Measurements from ENCODE around the gene DLG1. TPM values are rescaled to one million over a fixed set of nuclear protein-coding genes. Genes with fewer than 3 reads are reported as not detected.

Gene DLG1
- total and polyA plus RNA-seq, 2 of the 4 experiments (the other 2 are of a cell fraction), result 21.2 to 57.7 TPM

DNA sequence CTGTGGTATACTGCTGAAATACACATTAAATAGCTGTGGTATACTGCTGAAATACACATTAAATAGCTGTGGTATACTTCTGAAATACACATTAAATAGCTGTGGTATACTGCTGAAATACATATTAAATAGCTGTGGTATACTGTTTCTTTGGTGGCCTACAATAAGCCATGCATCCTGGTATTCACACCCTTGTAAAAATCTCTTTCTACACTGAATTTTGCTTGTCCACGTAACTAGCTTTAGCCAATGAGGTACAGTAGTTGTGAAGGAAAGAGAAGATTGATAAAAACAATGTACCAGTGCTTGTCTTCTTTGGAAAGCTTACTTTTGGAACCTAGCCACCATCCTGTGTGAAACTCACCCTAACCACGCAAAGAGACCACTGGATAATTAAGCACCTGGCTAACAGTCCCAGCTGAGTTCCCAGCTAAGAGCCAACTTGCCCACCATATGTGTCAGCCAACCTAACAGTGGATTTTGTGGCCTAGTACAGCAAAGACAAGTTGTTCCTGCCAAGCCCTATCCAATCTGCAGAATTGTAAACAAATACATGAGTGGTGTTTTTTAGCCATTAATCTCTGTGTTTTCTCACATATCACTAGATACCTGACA lies 165.4 kb downstream of the DLG1 start:
- H3K18ac ChIP-seq (ENCODE audit: low read depth, low read length), result no peak overlapping the region
- no peak for TF ChIP-seq POLR2A (IDR thresholded peaks at IDR 0.05; ENCODE audit: low read depth, low read length)
- no peak for TF ChIP-seq MAZ (IDR thresholded peaks at IDR 0.05; ENCODE audit: borderline replicate concordance, low read depth, low read length)
- no peak for TF ChIP-seq BHLHE40 (IDR thresholded peaks at IDR 0.05; ENCODE audit: low read depth, low read length)
- TF ChIP-seq, protein P1, sequence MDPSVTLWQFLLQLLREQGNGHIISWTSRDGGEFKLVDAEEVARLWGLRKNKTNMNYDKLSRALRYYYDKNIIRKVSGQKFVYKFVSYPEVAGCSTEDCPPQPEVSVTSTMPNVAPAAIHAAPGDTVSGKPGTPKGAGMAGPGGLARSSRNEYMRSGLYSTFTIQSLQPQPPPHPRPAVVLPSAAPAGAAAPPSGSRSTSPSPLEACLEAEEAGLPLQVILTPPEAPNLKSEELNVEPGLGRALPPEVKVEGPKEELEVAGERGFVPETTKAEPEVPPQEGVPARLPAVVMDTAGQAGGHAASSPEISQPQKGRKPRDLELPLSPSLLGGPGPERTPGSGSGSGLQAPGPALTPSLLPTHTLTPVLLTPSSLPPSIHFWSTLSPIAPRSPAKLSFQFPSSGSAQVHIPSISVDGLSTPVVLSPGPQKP (IDR thresholded peaks at IDR 0.05; ENCODE audit: borderline replicate concordance, low read depth, low read length), result no peak
- TF ChIP-seq MAFK (IDR thresholded peaks at IDR 0.05; ENCODE audit: low read depth, low read length), result no peak
- no peak for TF ChIP-seq RAD21 (IDR thresholded peaks at IDR 0.05; ENCODE audit: low read length)
- TF ChIP-seq SMC3 (IDR thresholded peaks at IDR 0.05; ENCODE audit: low read depth, low read length), result no peak
- TF ChIP-seq, protein P2, sequence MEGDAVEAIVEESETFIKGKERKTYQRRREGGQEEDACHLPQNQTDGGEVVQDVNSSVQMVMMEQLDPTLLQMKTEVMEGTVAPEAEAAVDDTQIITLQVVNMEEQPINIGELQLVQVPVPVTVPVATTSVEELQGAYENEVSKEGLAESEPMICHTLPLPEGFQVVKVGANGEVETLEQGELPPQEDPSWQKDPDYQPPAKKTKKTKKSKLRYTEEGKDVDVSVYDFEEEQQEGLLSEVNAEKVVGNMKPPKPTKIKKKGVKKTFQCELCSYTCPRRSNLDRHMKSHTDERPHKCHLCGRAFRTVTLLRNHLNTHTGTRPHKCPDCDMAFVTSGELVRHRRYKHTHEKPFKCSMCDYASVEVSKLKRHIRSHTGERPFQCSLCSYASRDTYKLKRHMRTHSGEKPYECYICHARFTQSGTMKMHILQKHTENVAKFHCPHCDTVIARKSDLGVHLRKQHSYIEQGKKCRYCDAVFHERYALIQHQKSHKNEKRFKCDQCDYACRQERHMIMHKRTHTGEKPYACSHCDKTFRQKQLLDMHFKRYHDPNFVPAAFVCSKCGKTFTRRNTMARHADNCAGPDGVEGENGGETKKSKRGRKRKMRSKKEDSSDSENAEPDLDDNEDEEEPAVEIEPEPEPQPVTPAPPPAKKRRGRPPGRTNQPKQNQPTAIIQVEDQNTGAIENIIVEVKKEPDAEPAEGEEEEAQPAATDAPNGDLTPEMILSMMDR (conservative IDR thresholded peaks at IDR 0.05; ENCODE audit: low read depth, low read length), result no peak
- no peak for TF ChIP-seq NFE2L2 (IDR thresholded peaks at IDR 0.05; ENCODE audit: low read depth, low read length)
- no peak for TF ChIP-seq RCOR1 (IDR thresholded peaks at IDR 0.05; ENCODE audit: insufficient replicate concordance, low read length)
- TF ChIP-seq, protein P3, sequence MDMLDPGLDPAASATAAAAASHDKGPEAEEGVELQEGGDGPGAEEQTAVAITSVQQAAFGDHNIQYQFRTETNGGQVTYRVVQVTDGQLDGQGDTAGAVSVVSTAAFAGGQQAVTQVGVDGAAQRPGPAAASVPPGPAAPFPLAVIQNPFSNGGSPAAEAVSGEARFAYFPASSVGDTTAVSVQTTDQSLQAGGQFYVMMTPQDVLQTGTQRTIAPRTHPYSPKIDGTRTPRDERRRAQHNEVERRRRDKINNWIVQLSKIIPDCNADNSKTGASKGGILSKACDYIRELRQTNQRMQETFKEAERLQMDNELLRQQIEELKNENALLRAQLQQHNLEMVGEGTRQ (IDR thresholded peaks at IDR 0.05; ENCODE audit: low read depth, low read length), result no peak
- no peak for TF ChIP-seq FOS (IDR thresholded peaks at IDR 0.05; ENCODE audit: low read depth, low read length)
- TF ChIP-seq CHD1 (IDR thresholded peaks at IDR 0.05; ENCODE audit: low read depth, low read length), result no peak
- TF ChIP-seq CEBPB (IDR thresholded peaks at IDR 0.05; ENCODE audit: low read depth, low read length), result no peak
- no peak for TF ChIP-seq RFX5 (IDR thresholded peaks at IDR 0.05; ENCODE audit: low read depth, low read length)
- no peak for TF ChIP-seq MXI1 (IDR thresholded peaks at IDR 0.05; ENCODE audit: borderline replicate concordance, low read depth, low read length)
- H3K9me3 ChIP-seq (ENCODE audit: control insufficient read depth, insufficient read depth, low read length), result peaks cover 5% of the 10 kb centered on the region; the same call in 1 of the 2 replicates
- no peaks in the 10 kb centered on the region for H3K4me1 ChIP-seq (ENCODE audit: control insufficient read depth, insufficient read depth, low read length)
- ATAC-seq (ENCODE audit: low read depth) (no peak), DNase-seq (no peak)
- H2BK15ac ChIP-seq (ENCODE audit: low read depth, low read length), result no peak overlapping the region; the same call in 2 of the 3 replicates
- no peak overlapping the region for H2AFZ ChIP-seq (replicated peaks; ENCODE audit: low read length, poor library complexity)
- no TSS peak for BruUV-seq (replicated peaks)
- CTCF ChIA-PET, result interaction anchor here (1.3 to 1.5 kb wide), 2 partner anchors 29 to 50 kb away, joined by 4 to 5 read pairs; no protein-coding TSS in a partner anchor
- H4K20me1 ChIP-seq (ENCODE audit: insufficient read depth, low read length), result peaks cover 4% of the 10 kb centered on the region; the same call in 1 of the 2 replicates
- H2AK9ac ChIP-seq (replicated peaks; ENCODE audit: low read depth, low read length, poor library complexity), result no peak overlapping the region
- peaks cover 11% of the 10 kb centered on the region for H3K36me3 ChIP-seq (ENCODE audit: control insufficient read depth, insufficient read depth, low read length)
- H2BK20ac ChIP-seq (ENCODE audit: low read depth, low read length), result no peak overlapping the region
- POLR2A ChIA-PET (ENCODE audit: unreplicated experiment), result no interaction called here
- no peak overlapping the region for H2AK5ac ChIP-seq (ENCODE audit: low read depth, low read length)
- no peak overlapping the region for H2BK5ac ChIP-seq (ENCODE audit: low read depth, low read length, poor library complexity, severe bottlenecking)
- H3K14ac ChIP-seq (replicated peaks; ENCODE audit: low read depth, low read length), result no peak overlapping the region
- H4K5ac ChIP-seq (ENCODE audit: low read depth, low read length), result no peak overlapping the region
- H3K56ac ChIP-seq (ENCODE audit: extremely low read depth, insufficient read depth, low read length), result no peak overlapping the region
- no peak overlapping the region for H3K9ac ChIP-seq (ENCODE audit: low read depth, low read length)
- no peak overlapping the region for H3K4me2 ChIP-seq (ENCODE audit: low read depth, low read length)
- no peak overlapping the region for H3K4ac ChIP-seq (ENCODE audit: low read depth, low read length)
- in situ Hi-C loops (cut with MboI; ENCODE audit: low sequenced_read_pairs) (no loop called here), intact Hi-C loops (cut with micrococcal nuclease) (no loop called here), dilution Hi-C loops (cut with HindIII; ENCODE audit: low sequenced_read_pairs, unreplicated experiment) (no loop called here)
- no peak overlapping the region for H3K4me3 ChIP-seq (ENCODE audit: insufficient read depth, low read depth, low read length)
- WGBS, 2 experiments (ENCODE audit: extremely low coverage in 2 of 2, insufficient read length in 1 of 2), result no CpG with 5 or more reads among the region's 2 CpGs
- peaks cover 1 to 5% of the 10 kb centered on the region in 2 experiments; a peak in 2 of 4 replicates for H3K79me1 ChIP-seq (ENCODE audit: low read depth in 1 of 2, low read length in 2 of 2)
- H4K91ac ChIP-seq (ENCODE audit: insufficient read depth, low read depth, low read length), result no peak overlapping the region
- H3K9me1 ChIP-seq (ENCODE audit: insufficient read depth, low read length), result peaks cover 3% of the 10 kb centered on the region; the same call in 1 of the 2 replicates
- H3K27ac ChIP-seq (ENCODE audit: insufficient read depth, low read length), result no peak overlapping the region
- no peak overlapping the region for H3K23ac ChIP-seq (ENCODE audit: low read depth, low read length)
- H3K27me3 ChIP-seq (ENCODE audit: control insufficient read depth, insufficient read depth, low read length), result no peaks in the 10 kb centered on the region
- H4K8ac ChIP-seq (ENCODE audit: low read depth in 2 of 2, low read length in 2 of 2), result no peak overlapping the region
- no peak overlapping the region for H2BK120ac ChIP-seq (ENCODE audit: low read depth, low read length)

Data from IMR-90 (cell line).